HG02798 (cell line): ENCODE results near the gene CLHC1.
"Not testable (repeated sequence)": the region's sequence is repeated elsewhere in the genome, so short reads cannot be mapped to it uniquely, and the experiment has no call there.

Experiments
- ATAC-seq: cut with Tn5 transposase; IDR thresholded peaks from one replicate; pipeline ENCODE4 v1.9.1; 2021; ENCODE audit warnings: mild to moderate bottlenecking; ENCODE audit not compliant: unreplicated experiment, poor library complexity

CLHC1 gene

GRCh38 chr2:55138014-55138881 lies 93.8 kb downstream of the CLHC1 start:
- ATAC-seq = no peak

GRCh38 chr2:55137024-55137958 lies 94.8 kb downstream of the CLHC1 start:
- ATAC-seq = no peak

- no peak for ATAC-seq
Measured at GRCh38 chr2:55136138-55136541, 96.0 kb downstream of the CLHC1 start.

GRCh38 chr2:55135491-55135890 lies 96.6 kb downstream of the CLHC1 start:
- no peak for ATAC-seq

GRCh38 chr2:55134316-55134706 lies 97.8 kb downstream of the CLHC1 start:
- ATAC-seq = no peak

- peak; percentile 77 for ATAC-seq
Measured at GRCh38 chr2:55133467-55134315, 98.4 kb downstream of the CLHC1 start.

GRCh38 chr2:55130849-55131248 lies 101.2 kb downstream of the CLHC1 start:
- ATAC-seq = no peak

DNA sequence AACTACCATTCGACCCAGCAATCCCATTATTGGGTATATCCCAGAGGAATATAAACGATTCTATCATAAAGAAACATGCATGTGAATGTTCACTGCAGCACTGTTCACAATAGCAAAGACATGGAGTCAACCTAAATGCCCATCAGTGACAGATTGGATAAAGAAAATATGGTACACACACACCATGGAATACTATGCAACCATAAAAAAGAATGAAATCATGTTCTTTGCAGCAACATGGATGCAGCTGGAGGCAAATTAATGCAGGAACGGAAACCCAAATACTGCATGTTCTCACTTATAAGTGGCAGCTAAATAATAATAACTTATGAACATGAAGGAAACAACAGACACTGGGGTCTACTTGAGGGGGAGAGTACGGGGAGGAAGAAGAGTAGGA lies 105.5 kb downstream of the CLHC1 start:
- ATAC-seq = not testable (repeated sequence)
